NCI-H345 treated with DMSO at 0.1 percent for 48 hours (cell line): ENCODE data around the gene SOX14.

ENCODE experiments used
- DNase-seq: peaks from one replicate; lab custom pipeline; 2025; ENCODE audit not compliant: unreplicated experiment; lab: John Stamatoyannopoulos, UW

Gene SOX14

GRCh38 chr3:137764001-137764433, at the start of gene SOX14:
Gene SOX14, plus strand, starts transcription at chr3:137764315. Its CDS starts 470 bp downstream, at chr3:137764785.
- no peak for DNase-seq

- DNase-seq = no peak
These were observed 49.6 kb upstream of the SOX14 start for GRCh38 chr3:137714551-137714950.

GRCh38 chr3:137724240-137724639, 39.9 kb upstream of the SOX14 start:
- no peak for DNase-seq

GRCh38 chr3:137737208-137737607, 26.9 kb upstream of the SOX14 start:
- DNase-seq = no peak

GRCh38 chr3:137738710-137739109, 25.4 kb upstream of the SOX14 start:
- no peak for DNase-seq

- no peak for DNase-seq
These were observed 20.5 kb upstream of the SOX14 start for GRCh38 chr3:137743608-137744007.

- no peak for DNase-seq
These were observed 17.3 kb upstream of the SOX14 start for GRCh38 chr3:137746808-137747207.

- no peak for DNase-seq
These were observed 4.6 kb upstream of the SOX14 start for GRCh38 chr3:137759505-137759904.

- DNase-seq = no peak
These were observed 3.6 kb upstream of the SOX14 start for GRCh38 chr3:137760341-137761098.

- no peak for DNase-seq
These were observed 3.0 kb upstream of the SOX14 start for GRCh38 chr3:137761099-137761562.

GRCh38 chr3:137761563-137762503, 2.3 kb upstream of the SOX14 start:
- DNase-seq = no peak

- DNase-seq = no peak
These were observed 1.2 kb upstream of the SOX14 start for GRCh38 chr3:137762674-137763593.

GRCh38 chr3:137763594-137763938, 549 bp upstream of the SOX14 start:
- DNase-seq = no peak

- no peak for DNase-seq
These were observed 621 bp downstream of the SOX14 start for GRCh38 chr3:137764563-137765309.

- no peak for DNase-seq
These were observed 1.4 kb downstream of the SOX14 start for GRCh38 chr3:137765310-137766033.

GRCh38 chr3:137766041-137766875, 2.1 kb downstream of the SOX14 start:
- no peak for DNase-seq

GRCh38 chr3:137766876-137767537, 2.9 kb downstream of the SOX14 start:
- DNase-seq = no peak
